Sciatic nerve (tissue), 2 donors: ENCODE results near the gene UBTF. TPM values are rescaled to one million over a fixed set of nuclear protein-coding genes. Genes with fewer than 3 reads are reported as not detected.
A peak's percentile ranks its signal among the peaks of the same experiment; 100 is the strongest.

Source experiments
- ATAC-seq: fragments of 200-7000 bp; cut with Tn5 transposase; one replicate; pipeline ENCODE4 v1.9.1; 2020; ENCODE audit warnings: mild to moderate bottlenecking, moderate library complexity
- DNase-seq: peaks from one replicate; pipeline ENCODE4 v3.0.0-alpha.2; 2020; ENCODE audit warnings: low spot score
- intact Hi-C: fragments of 100-400 bp; cut with DNase I; formaldehyde crosslinking; loops from one replicate; pipeline ENCODE4 v1.14.2; 2022
- microRNA-seq: library from miRNA; unstranded; fragments of <30 nt; microRNA quantifications from one replicate; pipeline ENCODE4 v1.2.0, GENCODE V29; 2020
- total RNA-seq: library from RNA; stranded (reverse); fragmentation: NEBNext Ultra II Directional; extraction: Animal tissue kit (Norgen Biotek cat#: 25700); gene quantifications from one replicate; pipeline ENCODE4 v1.2.1, GENCODE V29; 2021
- donor health status: DM: no; HTN: no; CAD: no.
- donor health status: DM: no; HTN: no; CAD: no.

The UBTF gene
- total RNA-seq, 1 donor from 2014 or later = 76.6 TPM

DNA sequence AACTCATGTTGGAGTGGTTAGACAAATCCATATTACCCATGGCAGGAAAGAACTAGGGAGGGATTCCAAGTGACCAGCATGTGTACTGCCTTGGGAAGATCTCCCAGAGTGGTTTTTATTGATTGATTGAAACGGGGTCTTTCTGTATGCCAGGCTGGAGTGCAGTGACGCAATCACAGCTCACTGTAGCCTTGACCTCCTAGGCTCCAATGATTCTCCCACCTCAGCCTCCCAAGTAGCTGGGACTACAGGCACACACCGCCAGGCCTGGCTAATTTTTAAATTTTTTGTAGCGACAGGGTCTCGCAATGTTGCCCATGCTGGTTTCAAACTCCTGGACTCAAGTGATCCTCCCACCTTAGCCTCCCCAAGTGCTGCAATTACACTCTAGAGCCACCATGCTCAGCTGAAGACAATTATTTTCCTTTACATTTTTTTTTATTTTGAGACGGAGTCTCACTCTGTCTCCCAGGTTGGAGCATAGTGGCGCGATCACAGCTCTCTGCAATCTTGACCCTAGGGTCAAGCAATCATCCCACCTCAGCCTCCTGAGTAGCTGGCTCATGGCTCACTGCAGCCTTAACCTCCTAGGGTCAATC is 35.2 kb downstream of the UBTF start:
- ATAC-seq = no peak
- intact Hi-C loops = no loop called here
- no peak for DNase-seq

- DNase-seq (no peak), ATAC-seq (no peak)
- intact Hi-C loops = no loop called here
Measured at GRCh38 chr17:44183024-44183423, 36.5 kb downstream of the UBTF start.

- intact Hi-C loops = no loop called here
- no peak for DNase-seq
- no peak for ATAC-seq
Measured at GRCh38 chr17:44178133-44178532, 41.3 kb downstream of the UBTF start.

- no peak for DNase-seq
- intact Hi-C loops = no loop called here
- ATAC-seq = no peak
Measured at GRCh38 chr17:44177640-44178039, 41.8 kb downstream of the UBTF start.

DNA sequence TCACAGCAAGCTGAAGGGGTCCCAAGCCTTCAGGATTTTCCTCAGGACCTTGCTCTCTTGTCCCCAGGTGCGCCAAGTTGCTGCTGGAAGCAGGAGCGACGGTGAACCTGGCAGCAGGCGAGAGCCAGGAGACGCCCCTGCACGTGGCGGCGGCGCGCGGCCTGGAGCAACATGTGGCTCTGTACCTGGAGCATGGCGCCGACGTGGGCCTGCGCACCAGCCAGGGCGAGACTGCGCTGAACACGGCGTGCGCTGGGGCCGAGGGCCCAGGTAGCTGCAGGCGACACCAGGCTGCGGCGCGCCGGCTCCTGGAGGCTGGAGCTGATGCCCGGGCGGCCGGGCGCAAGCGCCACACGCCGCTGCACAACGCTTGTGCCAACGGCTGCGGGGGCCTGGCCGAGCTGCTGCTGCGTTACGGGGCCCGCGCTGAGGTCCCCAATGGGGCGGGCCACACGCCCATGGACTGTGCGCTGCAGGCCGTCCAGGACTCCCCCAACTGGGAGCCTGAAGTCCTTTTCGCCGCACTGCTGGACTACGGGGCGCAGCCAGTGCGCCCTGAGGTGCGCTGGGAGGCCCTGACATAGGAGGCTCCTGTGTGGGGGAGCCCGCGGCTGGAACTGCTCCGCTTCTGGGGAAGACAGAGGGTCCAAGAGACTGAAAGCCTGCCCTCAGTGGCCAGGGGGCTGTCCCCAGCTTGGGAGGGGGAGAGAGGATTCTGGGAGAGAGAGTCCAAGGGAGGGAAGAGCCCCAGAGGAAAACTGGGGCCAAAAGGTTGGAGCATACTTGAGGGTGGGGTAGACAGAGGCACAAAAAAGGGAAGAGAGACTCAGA is 42.6 kb downstream of the UBTF start:
- DNase-seq (no peak), ATAC-seq (no peak)
- intact Hi-C loops = no loop called here

DNA sequence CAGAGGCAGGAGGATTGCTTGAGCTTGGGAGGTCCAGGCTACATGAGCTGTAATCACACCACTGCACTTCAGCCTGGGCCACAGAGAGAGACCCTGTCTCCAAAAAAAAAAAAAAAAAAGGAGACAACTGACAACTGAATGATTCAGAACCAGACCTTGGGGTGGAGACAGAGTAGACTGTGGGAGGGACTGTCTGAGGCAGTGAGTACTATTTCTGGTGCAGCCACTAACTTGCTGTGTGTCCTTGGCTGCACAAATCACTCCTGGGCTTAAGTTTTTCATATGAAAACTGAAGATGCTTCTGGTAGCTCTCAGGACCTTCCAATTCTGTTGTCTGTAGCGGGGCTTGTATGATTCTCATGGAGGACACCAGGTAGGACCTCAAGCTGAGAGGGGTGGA is 43.2 kb downstream of the UBTF start:
- ATAC-seq = no peak
- DNase-seq = no peak
- intact Hi-C loops = no loop called here

DNA sequence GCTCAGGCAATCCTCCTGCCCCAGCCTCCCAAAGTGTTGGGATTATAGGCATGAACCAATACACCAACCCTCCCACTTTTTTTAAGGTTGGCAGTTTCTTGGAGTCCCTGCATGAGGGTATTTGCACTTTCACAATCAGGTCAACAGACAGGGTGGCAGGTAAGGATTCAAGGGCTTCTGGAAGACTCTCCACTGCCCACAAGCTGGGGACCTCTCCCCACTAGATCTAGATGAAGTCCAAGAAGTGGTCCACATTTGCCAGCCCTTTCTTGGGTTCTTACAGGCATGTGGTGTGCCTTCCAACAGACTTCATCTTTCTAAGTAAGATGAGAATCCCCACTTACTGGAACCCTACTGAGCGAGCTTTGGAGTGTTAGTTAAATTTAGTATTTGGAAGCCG is 45.0 kb downstream of the UBTF start:
- intact Hi-C loops = no loop called here
- no peak for DNase-seq
- ATAC-seq = no peak

DNA sequence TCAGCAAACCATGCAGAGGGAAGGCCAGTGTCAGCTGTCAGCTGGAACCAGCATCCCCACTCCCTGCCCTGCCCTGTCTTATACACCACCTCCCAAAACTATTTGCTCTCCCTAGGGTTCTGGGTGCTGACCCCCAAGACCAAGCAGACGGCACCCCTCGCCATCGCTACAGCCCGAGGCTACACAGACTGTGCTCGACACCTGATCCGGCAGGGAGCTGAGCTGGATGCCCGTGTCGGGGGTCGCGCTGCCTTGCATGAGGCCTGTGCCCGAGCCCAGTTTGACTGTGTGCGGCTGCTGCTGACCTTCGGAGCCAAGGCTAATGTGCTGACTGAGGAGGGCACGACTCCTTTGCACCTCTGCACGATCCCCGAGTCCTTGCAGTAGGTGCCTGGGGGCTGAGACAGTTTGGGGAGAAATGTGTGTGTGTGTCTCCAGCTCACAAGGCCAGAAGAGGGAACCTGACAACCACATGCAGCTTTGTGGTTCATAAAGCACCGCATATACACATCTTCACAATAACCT is 47.5 kb downstream of the UBTF start:
- DNase-seq = no peak
- intact Hi-C loops = no loop called here
- no peak for ATAC-seq

- peak; percentile 9 for ATAC-seq
- DNase-seq = no peak
- intact Hi-C loops = no loop called here
Measured at GRCh38 chr17:44170499-44171201, 48.8 kb downstream of the UBTF start, which contains the start of gene ASB16. Gene ASB16, plus strand, starts transcription at chr17:44170704. Its CDS starts 86 bp downstream, at chr17:44170790.

DNA sequence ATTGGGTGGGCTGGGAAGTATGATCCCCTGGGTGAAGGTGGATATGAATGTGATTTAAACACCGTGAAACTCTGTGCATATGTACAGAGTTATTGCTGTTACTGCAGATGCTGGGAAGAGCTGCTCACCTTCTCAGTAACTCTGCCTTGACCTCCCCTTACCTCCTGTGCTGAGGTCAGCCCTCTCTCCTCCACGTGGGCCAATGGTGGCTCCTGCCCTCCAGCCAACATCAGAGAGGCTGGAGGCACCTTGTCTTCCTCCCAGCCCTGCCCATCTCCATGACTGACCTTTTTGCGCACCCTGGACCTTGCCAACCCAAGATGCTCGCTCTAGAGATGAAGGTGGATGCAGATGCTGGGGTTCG is 49.4 kb downstream of the UBTF start:
- DNase-seq = no peak
- intact Hi-C loops = no loop called here
- no peak for ATAC-seq

DNA sequence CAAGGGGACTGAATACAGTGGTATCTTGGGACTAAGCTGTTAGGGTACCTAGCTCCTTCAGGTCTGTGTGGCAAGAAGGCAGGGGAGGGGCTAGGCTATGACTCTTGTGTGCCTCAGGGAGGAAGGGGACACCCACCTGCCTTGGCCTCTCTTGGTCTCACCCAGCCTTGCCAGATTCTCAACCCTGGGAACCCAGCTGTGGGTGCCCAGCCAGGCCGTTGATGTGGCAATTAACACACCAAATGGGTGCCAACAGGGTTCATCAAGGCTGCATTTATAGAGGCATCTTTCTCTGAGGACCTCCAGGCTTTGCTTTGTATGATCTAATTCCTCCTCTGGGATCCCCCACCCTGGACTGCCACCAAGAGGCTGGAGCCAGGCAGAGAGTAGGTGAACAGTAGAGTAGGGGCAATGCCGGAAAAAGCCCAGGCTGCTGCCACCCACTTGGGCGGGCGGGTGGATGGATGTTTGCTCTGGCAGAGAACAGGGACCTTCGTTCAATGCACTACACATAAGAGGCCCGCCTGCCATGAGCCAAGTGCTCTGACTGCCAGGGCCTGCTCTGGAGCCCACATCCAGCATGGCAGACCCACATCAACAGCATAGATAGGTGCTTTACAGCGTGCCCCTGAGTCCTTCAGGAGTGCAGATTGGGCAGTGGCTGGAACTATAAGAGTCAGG is 52.2 kb downstream of the UBTF start:
- no peak for DNase-seq
- ATAC-seq = peak; percentile 7
- intact Hi-C loops = no loop called here

DNA sequence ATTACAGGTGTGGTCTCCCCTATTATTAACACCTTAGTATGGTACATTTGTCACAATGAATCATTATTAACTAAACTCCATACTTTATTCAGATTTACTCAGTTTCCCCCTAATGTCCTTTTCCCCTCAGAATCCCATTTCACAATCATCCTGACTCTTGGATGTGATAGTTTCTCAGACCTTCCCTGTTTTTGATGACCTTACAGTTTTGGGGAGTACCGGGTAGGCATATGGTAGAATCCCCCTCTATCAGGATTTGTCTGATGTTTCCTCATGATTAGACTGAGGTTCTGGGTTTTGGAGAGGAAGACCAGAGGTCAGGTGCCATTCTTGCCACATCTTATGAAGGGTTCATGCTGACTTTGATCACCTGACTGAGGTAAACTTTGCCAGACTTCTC is 55.0 kb downstream of the UBTF start:
- ATAC-seq (no peak), DNase-seq (no peak)
- intact Hi-C loops = no loop called here

- ATAC-seq (no peak), DNase-seq (no peak)
- intact Hi-C loops = no loop called here
Measured at GRCh38 chr17:44159519-44160210, 59.8 kb downstream of the UBTF start.

- ATAC-seq (no peak), DNase-seq (no peak)
- intact Hi-C loops = no loop called here
Measured at GRCh38 chr17:44155488-44155887, 64.0 kb downstream of the UBTF start.

Small RNA genes lying within 50 kb of the gene (microRNA-seq; reads per million reads assigned to microRNA genes)
- not detected for gene MIR6782

Other genes with a start within 250 kb of the UBTF start
- gene NAGS, start 215.1 kb downstream of the UBTF start, total RNA-seq = 0.58 TPM
- gene TMEM101, start 204.7 kb downstream of the UBTF start, total RNA-seq = 17.7 TPM
- 32.5 TPM for gene LSM12, start 153.0 kb downstream of the UBTF start, total RNA-seq
- gene G6PC3, start 148.9 kb downstream of the UBTF start, total RNA-seq = 38.3 TPM
- 63.5 TPM for gene HDAC5, start 96.0 kb downstream of the UBTF start, total RNA-seq
- 0.85 TPM for gene HROB, start 77.7 kb downstream of the UBTF start, total RNA-seq
- gene ASB16, start 49.0 kb downstream of the UBTF start, total RNA-seq = 0.36 TPM
- 33.0 TPM for gene TMUB2, start 32.7 kb downstream of the UBTF start, total RNA-seq
- gene ATXN7L3, start 19.8 kb downstream of the UBTF start, total RNA-seq = 59.8 TPM
- gene SLC4A1, start 48.5 kb upstream of the UBTF start, total RNA-seq = 47.6 TPM
- 2.9 TPM for gene RUNDC3A, start 88.9 kb upstream of the UBTF start, total RNA-seq
- 91.6 TPM for gene SLC25A39, start 105.1 kb upstream of the UBTF start, total RNA-seq
- 169 TPM for gene GRN, start 125.6 kb upstream of the UBTF start, total RNA-seq
- 3.7 TPM for gene FAM171A2, start 144.2 kb upstream of the UBTF start, total RNA-seq
- 6.2 TPM for gene ITGA2B, start 170.0 kb upstream of the UBTF start, total RNA-seq